HEK293 (cell line): ENCODE data around the gene PTX4.

ENCODE experiments used
- CTCF ChIP-seq: fragments of 450-650 bp; formaldehyde crosslinking; IDR thresholded peaks from 2 replicates; pipeline ENCODE4 v1.5.1; 2016; ENCODE audit warnings: missing biosample characterization, missing genetic modification characterization
- IKZF3 ChIP-seq: fragments of 450-650 bp; IDR thresholded peaks from 2 replicates; pipeline ENCODE4 v1.5.0; 2018; ENCODE audit warnings: missing biosample characterization, mild to moderate bottlenecking, missing genetic modification characterization, moderate library complexity
- ZBTB1 ChIP-seq: fragments of 450-650 bp; formaldehyde crosslinking; IDR thresholded peaks from 2 replicates; pipeline ENCODE4 v1.5.1; 2016; ENCODE audit warnings: missing biosample characterization, missing genetic modification characterization
- ZBTB17 ChIP-seq: fragments of 450-650 bp; formaldehyde crosslinking; IDR thresholded peaks from 2 replicates; pipeline ENCODE4 v1.5.1; 2016; ENCODE audit warnings: missing biosample characterization, missing genetic modification characterization
- ZFP41 ChIP-seq: fragments of 450-650 bp; formaldehyde crosslinking; IDR thresholded peaks from 2 replicates; pipeline ENCODE4 v1.5.1; 2016; ENCODE audit warnings: missing biosample characterization, missing genetic modification characterization, borderline replicate concordance
- ZNF660 ChIP-seq: fragments of 450-650 bp; IDR thresholded peaks from 2 replicates; pipeline ENCODE4 v1.5.1; 2018; ENCODE audit warnings: missing biosample characterization, mild to moderate bottlenecking, missing genetic modification characterization

GRCh38 chr16:1511662-1512569 is 23.2 kb upstream of the PTX4 start:
- TF ChIP-seq ZBTB17 (tag by site-specific recombination) (no peak), ZNF660 (tag by site-specific recombination) (no peak), CTCF (no peak), IKZF3 (no peak), ZFP41 (tag by site-specific recombination) (no peak), ZBTB1 (tag by site-specific recombination) (no peak)
